ENCODE results near the gene ZNF14.
A peak's percentile ranks its signal among the peaks of the same experiment; 100 is the strongest.
"Not testable (repeated sequence)": the region's sequence is repeated elsewhere in the genome, so short reads cannot be mapped to it uniquely, and the experiment has no call there.

The ZNF14 gene

DNA sequence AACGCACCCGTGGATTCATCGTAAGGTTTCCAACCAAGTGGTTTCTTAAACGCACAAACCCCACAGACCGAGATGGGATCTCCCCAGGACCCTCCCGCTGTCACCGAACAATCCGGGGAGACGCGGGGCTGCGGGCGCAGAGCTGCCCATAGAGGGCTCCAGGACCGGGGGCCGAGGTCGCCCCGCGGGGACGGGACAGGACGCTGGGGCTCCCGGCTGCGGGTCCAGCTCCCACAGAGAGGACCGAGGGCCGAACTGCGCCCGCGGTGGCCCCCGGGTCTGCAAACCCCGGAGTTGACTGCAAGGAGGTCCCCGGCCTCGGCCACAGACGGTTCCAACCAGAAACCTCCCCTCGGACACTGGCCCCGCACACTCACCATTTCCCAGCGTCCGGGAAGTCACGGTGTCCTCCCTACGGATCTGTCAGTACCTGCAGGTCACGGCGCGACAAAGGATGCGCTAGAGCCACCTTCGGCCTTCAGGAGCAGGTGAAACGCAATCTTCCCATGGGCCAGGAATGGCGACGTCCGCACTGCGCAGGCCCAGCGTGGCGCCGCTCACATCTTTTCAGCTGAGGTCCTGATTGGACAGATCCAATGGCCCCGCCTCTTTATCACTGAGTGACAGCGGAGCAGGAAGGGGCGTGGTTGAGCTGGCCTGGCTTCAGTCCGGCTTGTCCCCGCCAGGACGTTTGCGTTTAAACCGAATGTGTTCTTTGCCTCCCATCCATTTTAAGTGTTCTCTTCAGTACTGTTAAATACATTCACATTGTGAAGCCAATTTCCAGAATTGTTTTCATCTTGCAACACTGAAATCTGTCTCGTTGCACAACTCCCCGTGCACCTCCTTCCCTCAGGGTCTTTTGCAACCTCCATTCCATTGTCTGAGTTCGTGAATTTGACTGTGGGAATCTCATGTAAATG lies at the start of gene ZNF14:
TSS of gene ZNF14 (minus strand) at position 534 of the 923 bp plus-strand sequence. CDS start at position 380, 154 bp downstream.
- peak; percentile 91 for DNase-seq

DNA sequence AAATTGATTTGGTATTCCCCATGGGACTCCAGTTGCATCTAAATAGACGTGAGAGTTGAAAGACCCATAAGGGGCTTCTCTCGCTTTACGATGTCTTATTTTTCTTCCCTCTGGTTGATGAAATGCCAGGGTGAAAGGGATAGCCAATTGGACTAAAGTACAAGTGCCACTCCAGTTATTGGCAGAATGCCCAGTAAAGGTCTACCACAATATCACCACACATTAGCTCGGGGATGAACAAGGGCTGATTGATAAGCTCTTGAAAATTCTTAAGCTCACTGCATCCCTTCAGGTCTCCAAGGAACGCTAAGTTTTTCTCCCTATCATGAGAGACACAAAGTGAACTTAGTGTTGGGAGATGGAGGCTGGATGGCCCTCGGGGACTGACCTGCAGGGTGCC lies 48.9 kb upstream of the ZNF14 start:
- DNase-seq, result peak; percentile 65

DNA sequence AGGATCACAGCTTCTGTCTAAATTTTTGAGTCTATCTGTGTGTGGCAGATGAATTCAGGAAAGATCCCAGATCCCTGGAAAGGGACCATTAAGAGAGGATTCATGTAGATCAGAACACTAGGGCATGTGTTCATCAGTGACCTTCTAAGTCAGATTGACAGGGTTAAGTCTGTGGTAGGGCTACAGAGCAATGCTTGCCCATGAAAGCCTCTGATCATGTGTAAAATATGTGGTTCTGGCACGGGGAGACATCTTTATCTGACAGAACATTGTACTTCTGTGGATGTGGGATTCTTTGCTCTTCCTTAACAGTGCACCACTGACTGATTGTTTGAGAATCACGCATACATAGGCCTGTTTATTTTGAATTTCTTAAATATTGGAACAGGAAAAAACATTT lies 45.8 kb upstream of the ZNF14 start:
- DNase-seq, result no peak

DNA sequence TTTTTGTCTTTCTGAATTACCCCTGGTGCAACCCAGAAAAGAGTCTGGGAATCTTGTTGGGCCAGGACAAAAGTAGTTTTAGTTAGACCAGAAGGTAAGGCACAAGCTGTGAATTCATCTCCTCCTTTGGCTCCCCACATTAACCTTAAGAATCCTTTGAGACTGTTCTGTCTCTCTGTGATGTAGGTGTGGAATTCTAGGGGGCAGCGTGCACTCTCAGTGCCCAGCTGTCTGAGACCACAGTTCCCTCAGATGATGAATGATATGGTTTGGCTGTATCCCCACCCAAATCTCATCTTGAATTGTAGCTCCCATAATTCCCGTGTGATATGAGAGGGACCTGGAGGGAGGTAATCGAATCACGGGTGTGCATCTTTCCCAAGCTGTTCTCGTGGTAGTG lies 44.8 kb upstream of the ZNF14 start:
- no peak for DNase-seq

DNA sequence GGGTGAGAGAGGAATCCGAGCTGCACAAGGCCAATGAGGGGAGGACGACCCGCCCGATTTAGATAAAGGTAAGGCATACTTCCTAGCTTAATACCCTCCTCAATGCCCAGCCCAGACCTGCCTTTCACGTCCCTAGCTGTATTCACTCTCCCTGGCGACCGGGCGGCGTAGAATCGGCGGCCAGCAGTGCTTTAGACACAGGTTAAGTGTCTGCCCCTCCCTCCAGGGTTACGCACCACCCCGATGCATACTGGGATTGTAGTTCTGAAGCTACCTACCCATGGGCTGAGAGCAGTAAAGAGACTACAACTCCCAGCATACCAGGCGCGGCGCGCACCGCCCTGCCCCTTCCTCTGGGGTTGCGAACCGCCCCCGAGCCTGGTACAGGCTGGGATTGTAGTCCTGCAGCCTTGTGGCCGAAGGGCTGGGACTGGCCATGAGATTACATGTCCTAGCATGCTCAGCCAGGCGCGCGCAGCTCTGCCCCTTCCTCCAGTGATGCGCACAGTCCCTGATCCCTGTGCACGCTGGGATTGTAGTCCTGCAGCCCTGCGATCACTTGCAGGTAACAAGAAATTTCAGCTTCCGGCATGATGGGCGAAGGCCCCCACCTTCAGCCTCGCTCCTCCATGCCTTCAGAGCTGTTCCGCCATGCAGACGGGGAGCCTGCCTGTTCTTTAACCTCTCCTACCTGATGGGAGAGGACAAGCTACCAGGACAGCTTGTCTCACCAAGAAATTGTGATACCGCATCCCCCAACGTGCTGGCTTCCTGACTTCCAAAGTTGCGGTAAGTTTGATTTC lies 43.5 kb upstream of the ZNF14 start:
- peak; percentile 96 for DNase-seq

DNA sequence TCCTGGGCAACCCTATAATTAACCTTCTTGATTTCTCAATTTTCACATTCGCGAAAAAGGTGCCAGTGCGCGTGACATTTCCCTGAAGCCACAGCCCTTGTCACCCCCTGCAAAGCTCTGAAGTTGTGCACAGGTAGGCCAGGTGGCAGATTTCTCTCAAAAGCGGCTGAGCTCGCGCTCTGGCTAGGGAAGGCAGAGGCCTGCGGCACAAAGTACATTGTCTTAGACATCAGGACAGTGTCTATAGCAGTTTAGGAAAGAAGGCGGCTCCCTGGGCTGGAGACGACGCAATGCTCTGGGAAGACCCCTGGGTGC lies 42.9 kb upstream of the ZNF14 start:
- DNase-seq, result no peak

DNA sequence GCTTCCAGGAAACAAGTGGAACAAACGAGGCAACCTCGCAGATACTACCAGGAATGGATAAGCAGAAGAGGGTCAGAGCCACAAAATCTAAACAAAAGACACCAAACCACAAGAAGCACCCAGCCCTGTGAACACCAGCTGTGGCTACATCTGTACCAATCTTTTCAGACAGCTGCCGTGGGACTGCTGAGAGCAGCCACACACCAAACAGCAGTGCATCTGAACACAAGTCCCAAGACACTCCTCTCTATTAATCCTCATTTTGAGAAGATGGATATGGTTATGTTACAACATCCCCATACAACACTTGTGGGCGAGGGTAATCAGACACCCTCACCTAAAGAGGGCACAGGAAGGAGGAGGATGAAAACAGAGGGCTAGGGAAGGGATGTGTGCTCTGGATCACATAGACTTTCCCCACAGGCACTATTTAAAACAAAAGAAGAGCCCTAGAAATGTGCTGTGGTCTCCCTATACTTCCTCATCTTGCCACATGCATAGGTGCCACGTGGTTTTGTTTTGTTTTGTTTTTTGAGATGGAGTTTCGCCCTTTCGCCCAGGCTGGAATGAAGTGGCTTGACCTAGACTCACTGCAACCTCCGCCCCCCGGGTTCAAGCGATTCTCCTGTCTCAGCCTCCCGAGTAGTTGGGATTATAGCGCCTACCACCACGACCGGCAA lies 41.6 kb upstream of the ZNF14 start:
- DNase-seq, result no peak

DNA sequence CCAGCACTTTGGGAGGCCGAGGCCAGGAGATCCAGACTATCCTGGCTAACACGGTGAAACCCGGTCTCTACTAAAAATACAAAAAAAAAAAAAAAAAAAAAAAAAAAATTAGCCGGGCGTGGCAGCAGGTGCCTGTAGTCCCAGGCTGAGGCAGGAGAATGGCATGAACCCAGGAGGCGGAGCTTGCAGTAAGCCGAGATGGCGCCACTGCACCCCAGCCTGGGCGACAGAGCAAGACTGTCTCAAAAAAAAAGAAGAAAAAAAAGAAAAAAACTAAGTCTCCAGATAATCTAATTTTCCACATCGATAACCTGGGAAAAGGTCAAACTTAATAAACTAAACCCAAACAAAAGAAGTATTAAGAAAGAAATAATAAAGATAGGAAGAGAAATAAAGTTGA lies 39.1 kb upstream of the ZNF14 start:
- DNase-seq, result not testable (repeated sequence)

DNA sequence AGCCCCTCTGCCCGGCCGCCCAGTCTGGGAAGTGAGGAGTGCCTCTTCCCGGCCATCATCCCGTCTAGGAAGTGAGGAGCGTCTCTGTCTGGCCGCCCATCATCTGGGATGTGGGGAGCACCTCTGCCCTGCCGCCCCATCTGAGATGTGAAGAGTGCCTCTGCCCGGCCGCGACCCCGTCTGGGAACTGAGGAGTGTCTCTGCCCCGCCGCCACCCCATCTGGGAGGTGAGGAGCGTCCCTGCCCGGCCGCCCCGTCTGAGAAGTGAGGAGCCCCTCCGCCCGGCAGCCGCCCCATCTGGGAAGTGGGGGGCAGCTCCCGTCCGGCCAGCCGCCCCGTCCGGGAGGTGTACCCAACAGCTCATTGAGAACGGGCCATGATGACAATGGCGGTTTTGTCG lies 37.1 kb upstream of the ZNF14 start:
- DNase-seq, result not testable (repeated sequence)

DNA sequence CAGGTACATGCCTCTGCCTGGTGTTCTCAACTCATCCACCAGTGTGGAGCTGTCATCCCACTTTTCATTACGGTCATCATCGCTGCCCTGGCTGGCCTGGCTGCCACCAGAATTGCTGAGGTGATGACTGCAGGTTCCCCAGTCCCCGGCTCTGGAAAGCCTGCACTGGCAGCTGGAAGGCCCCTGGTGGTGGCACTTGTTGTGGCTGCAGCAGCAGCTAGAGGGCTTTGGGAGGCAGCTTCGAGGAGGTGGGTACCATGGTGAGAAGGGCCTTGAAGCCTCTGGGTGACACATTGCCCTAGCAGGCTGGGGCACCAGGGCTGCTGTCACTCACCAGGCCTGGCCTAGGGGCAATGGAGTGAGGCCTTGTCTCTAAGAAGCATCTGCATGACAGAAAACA lies 25.3 kb upstream of the ZNF14 start:
- DNase-seq, result no peak

DNA sequence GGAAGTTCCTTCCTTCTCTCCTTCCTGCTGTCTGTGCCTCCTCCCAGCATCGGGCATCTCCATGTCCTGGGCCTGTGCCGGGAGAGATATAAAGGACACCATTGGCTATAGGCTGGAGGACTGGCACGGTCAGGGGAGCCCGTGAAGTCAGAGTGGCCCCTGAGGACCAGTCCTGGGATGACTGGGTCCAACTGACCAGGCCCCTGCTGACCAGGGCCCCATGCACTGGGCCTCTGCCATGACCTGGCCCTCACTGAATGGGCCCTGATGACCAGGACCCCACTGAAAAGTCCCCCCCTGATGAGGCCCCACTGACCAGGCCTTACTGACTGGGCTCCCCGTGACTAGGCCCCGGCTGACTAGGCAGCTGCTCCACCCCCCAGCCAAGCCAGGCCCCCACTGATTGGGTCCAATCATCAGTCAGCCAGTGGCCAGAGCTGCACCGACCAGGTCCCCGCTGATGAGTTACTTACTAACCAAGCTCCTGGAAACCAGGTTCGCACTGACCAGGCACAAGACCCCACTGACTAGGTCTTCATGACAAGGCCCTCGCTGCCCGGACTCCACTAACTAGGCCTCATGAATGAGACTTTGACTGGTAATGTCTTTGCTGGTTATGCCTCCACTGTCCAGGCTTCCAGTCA lies 20.0 kb upstream of the ZNF14 start:
- DNase-seq, result no peak

DNA sequence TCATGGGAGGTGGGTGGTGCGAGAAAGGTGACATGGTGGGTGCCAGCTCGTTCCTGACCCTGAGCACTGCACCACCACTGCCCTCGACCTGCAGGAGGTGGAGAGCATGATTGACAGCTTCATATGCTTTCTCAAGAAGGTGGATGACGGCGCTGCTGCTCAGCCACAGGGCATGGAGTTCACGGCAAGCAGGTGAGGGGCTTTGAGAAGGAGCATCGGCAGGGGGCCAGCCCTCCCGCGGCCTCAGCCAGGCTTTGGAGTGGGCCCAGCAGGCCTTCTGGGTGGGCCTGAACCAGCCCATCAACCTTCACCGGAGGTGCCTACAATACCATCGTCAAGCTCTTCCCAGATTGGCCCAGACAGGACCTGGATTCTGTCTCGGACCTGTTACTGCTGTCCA lies 18.9 kb upstream of the ZNF14 start:
- no peak for DNase-seq

DNA sequence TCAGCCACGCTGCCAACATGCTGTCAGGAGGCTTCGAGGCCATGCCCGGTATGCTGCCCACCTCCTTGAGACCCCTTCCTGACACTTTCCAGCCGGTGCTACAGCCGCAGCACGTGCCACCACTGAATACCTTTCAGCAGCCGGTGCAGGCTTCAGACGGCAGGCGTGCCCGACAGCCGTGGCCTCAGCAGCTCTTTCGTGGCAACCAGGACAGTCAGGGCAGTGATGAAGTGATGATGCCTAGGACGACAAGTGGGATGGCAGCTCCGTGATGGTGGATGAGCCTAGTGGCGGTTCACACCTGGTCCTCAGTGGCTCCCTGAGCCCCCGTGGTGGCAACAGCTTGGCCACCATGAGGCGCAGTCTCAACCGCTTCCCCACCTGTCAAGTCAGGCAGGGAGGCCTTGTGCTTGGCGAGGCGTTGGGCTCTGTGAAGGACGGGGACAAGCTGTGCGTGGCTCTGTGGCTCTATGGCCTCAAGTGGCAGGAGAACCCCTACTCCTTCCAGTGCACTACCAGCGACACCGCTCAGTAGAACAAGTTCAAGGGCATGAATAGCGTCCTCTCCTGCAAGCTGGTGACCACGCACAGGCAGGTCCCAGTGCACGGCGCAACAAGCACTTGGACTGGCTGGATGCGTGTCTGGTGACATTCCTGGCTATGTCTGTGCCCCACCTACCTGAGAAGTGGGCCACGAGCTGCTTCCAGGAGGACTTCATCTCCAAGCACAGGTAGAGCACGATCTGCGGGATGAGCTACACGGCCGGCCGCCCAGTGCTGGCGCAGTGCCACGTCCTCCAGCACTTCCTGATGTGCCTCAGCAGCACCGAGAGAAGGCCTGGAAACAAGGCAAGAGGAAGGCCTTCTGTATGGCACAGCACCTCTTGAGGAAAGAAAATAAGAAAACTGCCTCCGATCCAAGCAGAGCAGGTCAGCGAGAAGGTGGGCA lies 18.2 kb upstream of the ZNF14 start:
- no peak for DNase-seq

DNA sequence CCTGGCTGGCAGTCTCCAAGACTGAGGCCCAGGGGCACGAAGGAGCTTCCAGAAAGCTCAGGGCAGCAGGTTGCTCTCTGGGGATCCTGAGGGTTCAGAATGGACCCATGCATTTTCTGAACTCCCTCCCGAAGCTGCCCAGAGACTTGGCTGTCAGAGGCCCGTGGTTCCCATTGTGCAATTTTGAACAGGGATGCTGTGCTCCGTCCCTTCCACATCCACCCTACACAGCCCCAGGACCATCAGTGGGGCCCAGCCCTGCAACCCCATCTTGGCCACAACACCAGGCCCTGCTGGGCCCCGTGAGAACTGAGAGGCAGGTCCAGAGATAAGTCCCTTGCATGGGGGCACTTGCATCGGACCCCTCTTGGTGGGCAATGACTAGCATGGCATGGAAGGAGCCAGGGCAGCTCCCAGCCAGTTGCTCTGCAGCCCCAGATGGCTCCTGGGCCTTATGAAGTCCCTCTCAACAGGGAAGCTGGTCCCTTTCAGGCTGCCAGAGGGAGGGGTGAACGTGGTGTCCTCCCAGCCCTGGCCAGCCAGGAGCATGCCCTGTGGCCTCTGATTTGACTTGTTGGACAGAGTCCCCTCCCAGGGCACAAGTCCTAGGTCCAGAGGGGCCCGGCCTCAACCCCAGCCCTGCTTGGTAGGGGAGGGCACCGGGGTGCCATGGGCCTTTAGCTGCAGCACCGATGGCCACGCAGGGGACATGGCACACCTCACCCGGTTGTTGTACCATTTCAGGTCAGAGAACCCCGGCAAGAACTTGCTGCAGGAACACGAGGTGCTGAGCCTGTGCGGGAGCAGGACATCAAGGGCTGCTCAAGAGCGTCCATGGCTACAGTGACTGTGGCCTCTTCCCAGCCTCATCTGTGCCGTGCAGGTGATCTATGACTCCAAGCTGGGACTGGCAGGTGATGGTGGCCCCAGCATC lies 17.3 kb upstream of the ZNF14 start:
- DNase-seq, result no peak

DNA sequence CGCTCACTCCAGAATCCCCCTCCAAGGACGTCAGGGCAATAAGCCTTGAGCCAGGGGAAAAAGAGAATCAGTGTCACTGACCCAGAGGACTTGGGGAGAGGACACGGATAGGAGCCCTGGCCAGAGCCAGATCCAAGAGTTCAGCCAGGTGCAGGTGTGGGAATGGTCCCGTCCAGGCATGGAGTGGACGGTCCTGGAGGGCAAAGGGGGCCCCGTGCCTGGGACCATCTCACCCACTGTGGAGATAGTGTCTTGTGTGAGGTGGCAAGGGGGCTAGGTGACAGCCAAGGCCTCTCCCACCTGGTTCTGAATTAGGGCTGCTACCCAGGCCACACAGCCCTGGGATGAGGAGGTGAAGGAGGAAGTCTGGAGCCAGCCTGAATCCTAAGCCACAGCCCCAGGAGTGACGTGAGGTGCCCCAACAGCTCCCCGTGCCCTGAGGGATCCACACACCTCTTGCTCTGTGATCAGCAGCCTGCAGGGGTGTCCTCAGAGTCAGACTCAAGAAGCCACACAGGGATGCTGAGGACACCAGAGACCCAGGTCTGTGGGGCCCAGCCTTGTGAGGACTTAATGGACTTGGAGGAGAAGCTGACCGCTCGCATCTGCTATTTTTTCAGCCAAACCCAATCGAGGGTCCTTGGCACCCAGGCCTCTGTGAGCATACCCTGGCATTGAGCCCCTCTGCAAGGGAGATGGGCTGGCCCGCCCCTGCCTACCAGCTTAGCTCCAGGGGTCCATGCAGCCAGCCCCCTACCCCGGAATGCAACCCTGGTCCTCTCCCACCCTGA lies 16.4 kb upstream of the ZNF14 start:
- DNase-seq, result no peak

DNA sequence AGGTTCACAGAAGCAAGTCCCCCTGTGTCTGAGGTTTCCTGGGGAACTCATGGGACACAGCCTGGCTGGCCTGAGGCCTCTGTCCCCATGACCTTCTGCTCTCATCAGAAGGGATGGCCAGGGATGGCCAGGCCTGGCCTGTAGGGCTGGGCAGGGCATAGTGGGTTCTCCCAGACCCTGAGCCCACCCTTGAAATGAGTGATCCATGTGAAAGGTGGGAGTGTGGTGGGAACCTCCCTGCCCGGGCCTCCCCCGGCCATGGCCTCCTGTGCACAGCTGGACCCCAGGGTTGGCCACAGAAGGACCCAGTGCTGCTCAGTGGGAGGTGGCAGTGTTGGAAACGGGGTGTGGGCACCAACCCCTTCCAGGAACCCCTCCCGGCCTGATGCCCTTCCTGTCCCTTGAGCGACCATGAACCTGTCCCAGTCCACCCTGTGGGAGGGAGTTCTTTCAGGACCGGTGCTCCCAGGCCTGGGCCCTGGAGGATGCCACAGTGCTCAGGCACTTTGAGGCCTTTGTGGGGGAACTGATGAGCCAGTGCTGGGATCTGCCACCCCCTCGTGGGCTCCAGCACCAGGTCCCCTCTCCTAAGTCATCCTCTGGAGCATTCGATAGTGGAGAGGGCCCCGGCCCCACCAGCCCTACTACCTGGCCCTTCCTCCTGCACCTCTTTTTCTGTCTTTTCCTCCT lies 15.5 kb upstream of the ZNF14 start:
- DNase-seq, result no peak

DNA sequence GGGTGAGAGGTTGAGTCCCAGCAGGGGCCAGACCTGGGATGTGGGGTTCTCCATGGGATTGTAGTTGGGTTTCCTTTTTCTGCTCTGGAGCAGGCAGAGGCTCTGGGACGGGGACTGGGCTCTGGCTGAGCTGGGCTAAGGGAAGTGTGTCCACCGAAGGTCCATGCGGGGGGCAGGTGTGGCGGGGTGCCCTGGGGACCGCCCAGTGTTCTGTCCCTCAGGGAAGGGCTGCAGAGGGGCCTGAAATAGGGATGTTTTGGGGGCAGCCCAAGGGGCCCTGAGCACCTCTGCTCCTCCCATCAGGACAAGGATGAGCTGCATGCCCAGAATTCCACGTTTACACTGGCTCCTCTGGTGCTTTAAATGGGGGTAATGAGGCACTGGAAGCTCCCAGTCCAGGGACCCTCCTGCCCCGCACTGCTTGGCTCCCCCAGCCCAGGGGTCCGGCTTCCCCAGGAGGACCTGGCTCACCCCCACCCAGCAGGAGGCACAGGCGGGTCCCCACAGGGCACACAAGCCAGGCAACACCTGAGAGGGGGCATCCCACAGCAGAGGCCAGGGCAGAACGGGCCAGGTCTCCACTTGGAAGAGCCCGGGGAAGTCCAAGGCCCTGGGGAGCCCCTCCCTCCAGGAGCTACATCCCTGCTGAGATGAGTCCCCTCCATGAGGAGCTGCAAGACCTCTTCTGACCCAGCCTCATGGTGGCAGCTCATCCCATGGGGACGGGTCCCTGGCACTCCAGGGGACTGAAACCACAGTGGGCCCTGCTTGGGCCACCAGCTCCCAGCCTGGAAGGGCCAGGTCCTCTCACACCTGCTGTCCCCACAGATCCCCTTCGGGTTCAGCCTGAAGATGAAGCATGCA lies 14.7 kb upstream of the ZNF14 start:
- no peak for DNase-seq
